HG02943 (cell line): ENCODE data around the gene CEBPG.

Source experiments
- ATAC-seq: cut with Tn5 transposase; IDR thresholded peaks from one replicate; pipeline ENCODE4 v1.9.1; 2021; ENCODE audit warnings: mild to moderate bottlenecking, low read depth, moderate library complexity; ENCODE audit not compliant: unreplicated experiment

CEBPG gene

GRCh38 chr19:33403221-33403972 lies 29.9 kb downstream of the CEBPG start:
- no peak for ATAC-seq

DNA sequence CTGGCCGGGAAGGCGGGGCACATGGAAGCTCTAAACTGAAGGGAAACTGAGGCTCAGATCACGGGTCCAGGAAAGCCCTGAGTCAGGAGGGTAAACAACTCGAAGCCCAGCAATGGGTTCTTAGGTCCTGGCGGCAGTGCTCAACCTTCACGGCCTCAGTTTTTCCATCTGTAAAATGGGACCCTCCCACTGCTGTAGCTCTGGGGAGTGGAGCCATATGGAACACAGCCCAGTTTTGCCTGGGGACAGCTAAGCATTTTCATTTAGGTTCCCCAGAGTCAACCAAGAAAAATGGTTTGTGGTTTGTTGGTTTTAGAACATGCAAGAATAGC lies 30.4 kb downstream of the CEBPG start:
- no peak for ATAC-seq

GRCh38 chr19:33404506-33405253 lies 31.2 kb downstream of the CEBPG start:
- ATAC-seq = no peak

DNA sequence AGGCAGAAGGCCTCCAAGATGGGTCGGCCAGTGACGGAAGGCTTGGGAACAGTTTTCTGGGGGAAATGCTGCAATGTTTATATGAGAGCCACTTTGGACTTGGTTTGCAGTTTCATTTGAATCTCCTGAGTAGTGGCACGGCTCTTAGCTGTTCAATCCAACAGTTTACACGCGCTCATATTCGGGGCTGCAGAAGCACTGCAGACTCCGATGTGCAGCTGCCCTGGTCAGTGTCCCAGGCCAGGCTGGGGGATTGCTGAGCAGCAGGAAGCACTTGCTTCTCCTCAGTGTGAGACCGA lies 31.7 kb downstream of the CEBPG start:
- ATAC-seq = no peak

DNA sequence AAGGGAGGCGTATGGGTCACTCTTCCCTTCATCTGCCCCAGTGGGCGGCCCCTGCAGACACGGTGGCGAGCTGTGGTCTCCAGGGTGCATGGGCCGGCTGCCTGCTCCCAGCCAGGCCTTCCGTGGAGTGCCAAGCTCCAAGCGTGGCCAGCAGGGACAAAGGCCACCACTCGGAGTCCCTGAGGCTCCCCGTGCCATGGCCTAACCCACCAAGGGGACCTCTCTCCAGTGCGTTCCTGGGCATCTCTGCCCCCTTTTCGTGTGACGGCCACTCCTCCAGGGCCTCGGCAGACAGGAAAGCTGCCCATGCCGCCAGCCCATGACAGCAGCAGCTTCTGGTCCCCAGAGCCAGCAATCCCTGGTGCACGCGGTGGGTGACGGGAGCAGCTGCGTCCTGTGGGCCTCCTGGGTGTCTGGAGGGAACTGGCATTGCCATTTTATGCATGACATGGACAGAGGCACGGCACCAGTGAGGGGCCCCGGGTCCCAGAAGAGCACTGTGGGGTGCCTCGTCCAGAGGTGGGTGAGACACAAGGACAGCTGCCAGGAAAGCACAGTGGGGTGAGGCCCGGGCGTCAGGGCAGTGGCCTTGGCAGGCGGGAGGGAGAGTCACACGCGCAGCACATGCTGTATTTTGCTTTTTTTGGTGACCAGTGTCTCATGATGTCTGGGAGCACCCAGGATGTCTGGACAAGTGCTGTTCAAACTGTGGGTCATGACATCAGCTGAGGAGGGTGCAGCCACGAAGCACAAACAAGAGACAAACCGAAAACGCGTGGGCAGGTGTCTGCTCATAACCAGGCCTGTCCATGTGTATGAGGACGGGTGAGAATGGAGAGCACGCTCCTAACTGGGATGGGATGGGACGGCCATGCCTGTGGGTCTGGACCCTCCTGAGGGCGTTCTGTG lies 32.3 kb downstream of the CEBPG start:
- ATAC-seq = no peak

DNA sequence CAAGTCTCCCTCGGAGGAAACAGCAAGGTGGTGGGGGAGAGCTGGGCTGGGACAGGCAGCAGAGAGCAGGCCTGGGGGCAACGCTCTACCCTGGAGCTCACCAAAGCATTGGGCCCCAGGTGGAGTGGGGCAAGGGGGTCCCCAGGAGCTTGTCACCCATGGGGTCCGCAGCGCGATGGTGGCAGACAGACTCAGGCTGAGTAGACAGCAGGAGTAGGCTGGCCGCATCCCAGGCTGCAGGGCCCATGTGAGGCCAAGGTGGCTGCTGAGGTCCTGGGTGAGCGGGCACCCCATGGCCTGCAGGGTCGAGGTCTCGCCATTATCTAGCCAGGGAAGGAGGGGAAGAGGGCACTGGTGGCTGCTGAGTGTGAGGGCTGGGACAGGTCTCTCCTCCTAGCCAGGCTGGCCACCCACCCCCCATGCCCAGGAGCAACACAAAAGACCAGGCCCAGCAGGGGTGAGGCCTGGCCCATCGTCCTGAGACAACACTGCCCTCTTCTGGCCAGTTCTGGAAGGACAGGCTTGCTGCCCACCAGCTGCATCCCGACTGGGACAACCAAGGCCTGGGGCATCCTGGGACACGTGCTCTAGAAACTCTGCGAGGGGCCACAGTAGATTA lies 33.1 kb downstream of the CEBPG start:
- ATAC-seq = no peak

DNA sequence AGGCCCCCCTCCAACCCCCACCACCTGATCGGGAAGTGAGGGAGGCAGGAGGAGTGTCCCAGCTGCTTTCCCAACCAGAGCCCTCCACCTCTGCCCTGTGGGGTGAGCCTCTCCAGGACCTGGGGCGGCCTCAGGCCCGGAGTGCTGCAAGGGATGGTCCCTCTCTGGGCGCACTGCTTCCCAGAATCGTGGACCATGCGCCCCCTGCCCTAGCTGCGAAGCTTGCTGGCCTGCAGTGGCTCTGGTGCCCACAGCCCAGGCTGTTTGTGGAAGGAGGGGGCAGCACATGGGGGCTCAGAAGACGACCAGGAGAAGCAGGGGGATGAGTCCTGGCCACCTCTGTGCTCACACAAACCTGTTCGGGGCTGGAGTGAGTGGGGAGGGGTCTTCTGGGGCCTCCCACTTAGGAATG lies 33.6 kb downstream of the CEBPG start:
- ATAC-seq = no peak

GRCh38 chr19:33407716-33408115 lies 34.2 kb downstream of the CEBPG start:
- ATAC-seq = no peak

GRCh38 chr19:33408116-33408515 lies 34.6 kb downstream of the CEBPG start:
- no peak for ATAC-seq

- ATAC-seq = no peak
Measured at GRCh38 chr19:33408538-33409434, 35.3 kb downstream of the CEBPG start.

DNA sequence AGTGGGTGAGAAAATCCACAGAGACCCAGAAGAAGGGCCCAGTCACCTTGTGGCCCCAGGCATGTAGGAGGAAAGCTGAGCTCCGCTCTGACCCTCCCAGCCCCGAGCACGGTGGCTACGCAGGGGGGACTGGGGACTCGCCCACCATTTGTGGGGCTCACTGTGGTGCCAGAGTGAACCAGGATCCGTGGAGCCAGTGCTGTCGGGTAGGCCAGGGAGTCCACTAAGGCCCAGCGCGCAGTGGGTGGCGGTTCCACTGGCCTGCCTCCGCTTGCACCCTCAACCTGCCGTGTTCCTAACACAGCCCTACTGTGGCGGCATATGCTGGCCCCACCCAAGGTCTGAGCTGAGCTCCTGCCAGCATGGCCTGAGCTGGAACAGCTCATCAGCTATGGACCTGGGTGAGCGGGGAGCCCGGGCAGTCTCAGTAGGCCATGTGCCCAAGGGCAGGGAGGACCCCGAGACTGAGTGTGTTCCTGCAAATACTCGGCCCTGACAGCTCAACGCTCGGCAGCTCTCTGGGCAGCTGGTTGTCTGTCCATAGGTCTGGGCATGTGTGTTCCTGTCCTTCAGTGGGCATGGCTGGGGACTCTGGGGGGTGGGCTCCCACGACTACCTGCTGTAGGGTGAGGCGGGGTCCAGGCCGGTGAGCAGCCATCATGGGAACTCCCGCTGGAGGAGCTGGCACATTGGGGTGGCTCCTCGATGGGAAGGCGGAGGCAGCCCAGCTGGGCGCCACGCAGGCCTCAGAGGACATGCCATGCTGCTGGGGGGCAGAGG lies 36.6 kb downstream of the CEBPG start:
- no peak for ATAC-seq

GRCh38 chr19:33410915-33411401 lies 37.4 kb downstream of the CEBPG start:
- ATAC-seq = no peak

DNA sequence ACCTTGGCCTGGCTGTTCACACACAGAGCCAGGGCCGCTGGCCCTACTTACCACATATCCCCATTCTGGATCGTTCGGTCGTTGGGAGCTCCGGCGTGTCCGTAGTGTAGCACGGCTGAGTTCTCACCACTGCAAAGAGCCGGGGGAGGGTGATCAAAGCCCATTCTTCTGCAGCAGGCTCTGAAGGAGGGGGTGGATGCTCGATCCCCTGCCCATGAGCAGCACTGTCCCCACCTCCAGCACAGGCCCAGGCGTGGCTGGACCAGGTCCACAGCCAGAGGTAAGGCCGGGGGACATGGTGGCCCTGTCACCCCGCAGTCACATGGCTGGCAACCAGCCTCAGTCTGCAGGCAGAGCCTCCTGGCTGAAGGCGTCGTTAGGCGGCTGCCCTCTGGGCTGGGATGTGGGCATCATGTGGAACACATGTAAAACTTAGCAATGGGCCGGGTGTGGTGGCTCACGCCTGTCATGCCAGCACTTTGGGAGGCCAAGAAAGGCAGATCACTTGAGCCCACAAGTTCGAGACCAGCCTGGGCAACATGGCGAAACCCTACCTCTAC lies 38.2 kb downstream of the CEBPG start:
- ATAC-seq = no peak

DNA sequence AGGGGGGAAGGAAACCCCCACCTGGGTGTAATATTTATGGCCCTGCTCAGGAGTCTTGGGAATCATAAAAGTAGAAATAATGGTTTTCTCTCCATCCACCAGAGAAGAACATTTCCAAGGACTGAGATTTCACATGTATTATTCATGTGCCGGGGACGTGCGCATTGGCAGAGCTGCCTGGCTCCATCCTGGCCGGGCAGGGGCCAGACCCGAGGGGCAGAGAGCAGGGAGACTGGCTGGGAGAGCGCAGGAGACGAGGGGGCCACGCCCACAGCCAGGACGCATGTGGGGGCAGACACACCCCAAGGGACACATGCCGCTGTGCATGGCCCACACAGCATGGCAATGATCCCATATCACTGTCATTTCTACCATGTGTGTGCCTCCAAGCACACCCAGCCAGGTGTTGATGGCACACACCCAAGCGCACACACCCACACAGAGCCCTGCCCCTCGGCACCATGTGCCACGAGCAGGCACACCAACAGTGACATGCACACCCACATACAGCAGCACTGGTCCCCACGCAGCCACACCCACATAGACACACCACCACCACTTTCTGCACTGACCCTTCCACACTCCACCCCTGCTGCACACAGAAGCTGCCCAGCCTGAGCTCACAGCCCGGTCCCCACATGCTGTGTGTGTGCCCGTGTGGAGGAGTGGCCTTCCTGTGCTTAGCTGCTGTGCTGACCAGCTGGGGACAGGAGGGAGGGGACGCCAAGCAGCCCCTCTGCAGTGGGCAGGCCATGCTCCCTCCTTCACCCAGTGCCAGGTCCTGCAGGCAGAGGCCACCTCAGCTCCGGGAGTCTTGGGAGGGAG lies 39.3 kb downstream of the CEBPG start:
- no peak for ATAC-seq

DNA sequence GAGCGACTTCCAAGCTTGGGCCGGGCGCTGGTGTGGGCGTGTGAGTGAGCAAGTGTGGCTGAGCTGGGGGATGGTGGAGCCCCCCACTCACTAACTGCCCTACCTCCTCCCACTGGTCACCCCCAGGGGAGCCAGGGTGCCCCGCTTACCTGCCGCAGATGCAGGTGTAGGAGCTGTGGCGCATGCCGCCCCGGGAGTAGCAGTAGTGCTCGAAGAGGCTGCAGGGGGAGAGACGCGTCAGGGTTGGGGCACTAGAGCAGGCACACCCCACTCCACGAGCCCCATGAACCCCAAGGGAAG lies 39.9 kb downstream of the CEBPG start:
- ATAC-seq = no peak

- ATAC-seq = no peak
Measured at GRCh38 chr19:33413868-33414666, 40.6 kb downstream of the CEBPG start.
